HepG2 (cell line): ENCODE measurements around the gene STX7. TPM values are rescaled to one million over a fixed set of nuclear protein-coding genes. Genes with fewer than 3 reads are reported as not detected.

ENCODE experiments used
- ATAC-seq: fragments of 200-7000 bp; cut with Tn5 transposase; 3 replicates; pipeline ENCODE4 v1.9.1; 2020; ENCODE audit warnings: mild to moderate bottlenecking, moderate library complexity
- BruUV-seq: library from RNA; stranded (reverse); fragments of 400-500 nt; replicated peaks from 2 replicates; lab custom pipeline; 2021; lab: Mats Ljungman, UMichigan
- CTCF ChIA-PET: fragments of 300-600 bp; formaldehyde crosslinking; extraction: SDS; loops from one replicate; lab custom pipeline; 2021; ENCODE audit warnings: low total read pairs, inconsistent platforms, low intra/inter-chr PET ratio; lab: Yijun Ruan, JAX
- POLR2A ChIA-PET: fragments of 350-600 bp; sonication (Branson Sonifier 250); formaldehyde crosslinking; loops from one replicate; lab custom pipeline; 2020; ENCODE audit warnings: antibody characterized with exemption, inconsistent platforms; lab: Yijun Ruan, JAX
- DNase-seq: peaks from one replicate; pipeline ENCODE4 v3.0.0-alpha.2; 2015; ENCODE audit warnings: low spot score
- FAIRE-seq: peaks from 3 replicates; lab custom pipeline; 2011; peaks lifted over from hg19 to GRCh38; lab: Jason Lieb, UNC
- H2AFZ ChIP-seq: one replicate; pipeline ENCODE4 v1.6.1; 2011; ENCODE audit warnings: low read length, inconsistent platforms
- H3K27ac ChIP-seq: fragments of 300-600 bp; 3 replicates; pipeline ENCODE4 v1.8.0; 2011; ENCODE audit warnings: mixed run types, mild to moderate bottlenecking, mixed read lengths, low read length, inconsistent platforms; ENCODE audit not compliant: insufficient read depth; ENCODE audit errors: extremely low read length
- H3K27me3 ChIP-seq, 2 experiments: fragments of 200-600 bp in 1 of 2; 2 replicates in 1 of 2; 3 replicates in 1 of 2; pipeline versions ENCODE4 v1.6.0 to v1.8.0; 2011; ENCODE audit warnings: low read length in 2 of 2, mild to moderate bottlenecking in 2 of 2, moderate library complexity in 2 of 2, inconsistent platforms in 1 of 2; ENCODE audit not compliant: insufficient read depth in 2 of 2, control insufficient read depth in 1 of 2
- H3K36me3 ChIP-seq, 2 experiments: fragments of 200-600 bp in 1 of 2; replicated peaks in 1 of 2; 2 replicates in 1 of 2; 3 replicates in 1 of 2; pipeline versions ENCODE4 v1.5.1 to v1.8.0; 2011; ENCODE audit warnings: low read length in 2 of 2, inconsistent platforms in 1 of 2; ENCODE audit not compliant: insufficient read depth in 2 of 2, control insufficient read depth in 1 of 2
- H3K4me1 ChIP-seq: 2 replicates; pipeline ENCODE4 v1.5.1; 2012; ENCODE audit warnings: low read length, inconsistent platforms; ENCODE audit not compliant: insufficient read depth
- H3K4me2 ChIP-seq: 2 replicates; pipeline ENCODE4 v1.6.0; 2011; ENCODE audit warnings: low read depth, low read length, inconsistent platforms
- H3K4me3 ChIP-seq, 3 experiments: fragments of 200-600 bp in 1 of 3; sonication (generic), shearing (Covaris generic) in 1 of 3; replicated peaks in 1 of 3; 2 replicates each; pipeline ENCODE4 v1.5.1; 2011 to 2016; ENCODE audit warnings: low read length in 3 of 3, inconsistent platforms in 2 of 3, low read depth in 2 of 3, mild to moderate bottlenecking in 2 of 3, control low read depth in 1 of 3, mixed read lengths in 1 of 3; ENCODE audit not compliant: insufficient read depth in 1 of 3
- H3K79me2 ChIP-seq: one replicate; pipeline ENCODE4 v1.6.1; 2011; ENCODE audit warnings: low read length, inconsistent platforms; ENCODE audit not compliant: insufficient read depth
- H3K9ac ChIP-seq: 2 replicates; pipeline ENCODE4 v1.6.0; 2011; ENCODE audit warnings: mild to moderate bottlenecking, low read depth, low read length, inconsistent platforms; ENCODE audit not compliant: insufficient read depth
- H3K9me3 ChIP-seq: 2 replicates; pipeline ENCODE4 v1.5.1; 2012; ENCODE audit warnings: mild to moderate bottlenecking, low read length
- H4K20me1 ChIP-seq: 2 replicates; pipeline ENCODE4 v1.6.0; 2011; ENCODE audit warnings: inconsistent platforms, mild to moderate bottlenecking, low read length, moderate library complexity; ENCODE audit not compliant: insufficient read depth
- DNMT1 ChIP-seq: sonication (generic); formaldehyde crosslinking; IDR thresholded peaks from 2 replicates; pipeline ENCODE4 v1.5.1; 2020; ENCODE audit warnings: mild to moderate bottlenecking, missing genetic modification reagents
- ESRRA ChIP-seq: sonication (generic); formaldehyde crosslinking; IDR thresholded peaks from 2 replicates; pipeline ENCODE4 v1.5.1; 2020; ENCODE audit warnings: mild to moderate bottlenecking, low read depth, missing genetic modification reagents
- GABPB1 ChIP-seq: IDR thresholded peaks from 2 replicates; pipeline ENCODE4 v1.6.1; 2016; ENCODE audit warnings: mild to moderate bottlenecking, missing genetic modification reagents, moderate library complexity, missing compliant biosample characterization
- HMG20B ChIP-seq: conservative IDR thresholded peaks from 2 replicates; pipeline ENCODE4 v1.6.1; 2016; ENCODE audit warnings: missing genetic modification reagents, missing compliant biosample characterization
- NFIB ChIP-seq: sonication (generic); formaldehyde crosslinking; IDR thresholded peaks from 2 replicates; pipeline ENCODE4 v1.9.0; 2021; ENCODE audit warnings: missing genetic modification reagents, mild to moderate bottlenecking, borderline replicate concordance
- PRDM10 ChIP-seq: sonication (generic); formaldehyde crosslinking; IDR thresholded peaks from 2 replicates; pipeline ENCODE4 v1.4.0; 2020; ENCODE audit warnings: low read depth, missing genetic modification reagents
- SIX4 ChIP-seq: sonication (generic); formaldehyde crosslinking; IDR thresholded peaks from 2 replicates; pipeline ENCODE4 v1.4.0; 2020; ENCODE audit warnings: missing genetic modification reagents
- THYN1 ChIP-seq: sonication (generic); formaldehyde crosslinking; IDR thresholded peaks from 2 replicates; pipeline ENCODE4 v1.8.1; 2023; ENCODE audit warnings: low read depth, mild to moderate bottlenecking, moderate library complexity, missing genetic modification reagents, borderline replicate concordance
- ZNF251 ChIP-seq: sonication (generic); formaldehyde crosslinking; IDR thresholded peaks from 2 replicates; pipeline ENCODE4 v1.9.0; 2021; ENCODE audit warnings: mild to moderate bottlenecking, missing genetic modification reagents
- ZNF709 ChIP-seq: sonication (generic); formaldehyde crosslinking; IDR thresholded peaks from 2 replicates; pipeline ENCODE4 v1.5.0; 2020; ENCODE audit warnings: mild to moderate bottlenecking, missing genetic modification reagents
- ZNF724P ChIP-seq: sonication (generic); formaldehyde crosslinking; IDR thresholded peaks from 2 replicates; pipeline ENCODE4 v1.8.0; 2022; ENCODE audit warnings: missing genetic modification reagents, borderline replicate concordance
- ZNF775 ChIP-seq: sonication (generic); formaldehyde crosslinking; IDR thresholded peaks from 2 replicates; pipeline ENCODE4 v1.4.0; 2020; ENCODE audit warnings: missing genetic modification reagents, mild to moderate bottlenecking, moderate library complexity, borderline replicate concordance
- WGBS: methylation state at CpG from one replicate; pipeline ENCODE4 v1.1.6; 2017; ENCODE audit warnings: low lambda C conversion rate; 5-methylcytosine and 5-hydroxymethylcytosine counted together
- in situ Hi-C: cut with HindIII; loops from 2 replicates; pipeline ENCODE4 v1.10.0; 2017; ENCODE audit warnings: low pct_unique_long_range_greater_than_20kb; ENCODE audit not compliant: extremely low pct_ligation_motif_present
- intact Hi-C: fragments of 100-400 bp; cut with micrococcal nuclease; formaldehyde crosslinking; loops from one replicate; pipeline ENCODE4 v1.10.0; 2022; ENCODE audit not compliant: unreplicated experiment
- polyA plus RNA-seq, 8 experiments: library from polyadenylated mRNA; depleted of rRNA in 3 of 8; stranded (reverse) in 7 of 8; unstranded in 1 of 8; fragments of >200 nt; fragmentation: Illumina TruSeq in 4 of 8; extraction: Trizol in 4 of 8; gene quantifications; 2 replicates each; pipeline versions ENCODE4 v1.2.1 to v1.2.3, GENCODE V29; 2011 to 2016; ENCODE audit warnings: low read depth in 4 of 8, missing spikeins in 1 of 8, mixed read lengths in 1 of 8; ENCODE audit not compliant: insufficient read depth in 1 of 8
- total RNA-seq, 5 experiments: library from RNA; depleted of rRNA; stranded (reverse); fragments of >200 nt; fragmentation: Illumina TruSeq; extraction: Trizol; gene quantifications; 2 replicates each; pipeline ENCODE4 v1.2.3, GENCODE V29; 2016; ENCODE audit warnings: low read depth in 1 of 5
- TF ChIP-seq, protein P1 (sequence below): sonication (generic); formaldehyde crosslinking; conservative IDR thresholded peaks from 2 replicates; pipeline ENCODE4 v1.8.0; 2022; ENCODE audit warnings: mild to moderate bottlenecking, moderate library complexity, missing genetic modification reagents

STX7 gene
- total and polyA plus RNA-seq, 2 of the 13 experiments (the other 11 are each of a cell fraction or from before 2014, with no cell fraction given), result 28.0 to 34.7 TPM

- peaks cover 22% of the 10 kb centered on the region for H3K9me3 ChIP-seq
- no peaks in the 10 kb centered on the region for H4K20me1 ChIP-seq
- no peak for ATAC-seq
- H3K27ac ChIP-seq, result no peak overlapping the region
- H3K4me3 ChIP-seq, result no peak overlapping the region
- ChIA-PET POLR2A (no interaction called here), CTCF (no interaction called here)
- no peak for DNase-seq
- 59% methylated on average over 3 of the region's 3 CpGs for WGBS
- H3K9ac ChIP-seq, result no peak overlapping the region
- H3K36me3 ChIP-seq, result no peaks in the 10 kb centered on the region
- no peak overlapping the region for H3K4me2 ChIP-seq
- in situ Hi-C loops, result no loop called here
- no peaks in the 10 kb centered on the region for H3K27me3 ChIP-seq
- no peak for FAIRE-seq
- H3K4me1 ChIP-seq, result no peaks in the 10 kb centered on the region
- no TSS peak for BruUV-seq
- intact Hi-C loops, result no loop called here
- H3K79me2 ChIP-seq, result no peaks in the 10 kb centered on the region
- H2AFZ ChIP-seq, result no peak overlapping the region
- TF ChIP-seq HMG20B (CRISPR knock-in tag), result no peak
- TF ChIP-seq DNMT1 (CRISPR knock-in tag), result no peak
- no peak for TF ChIP-seq PRDM10 (CRISPR knock-in tag)
- TF ChIP-seq NFIB (CRISPR knock-in tag), result no peak
- TF ChIP-seq ZNF775, result no peak
- no peak for TF ChIP-seq GABPB1 (CRISPR knock-in tag)
- TF ChIP-seq, protein P1, sequence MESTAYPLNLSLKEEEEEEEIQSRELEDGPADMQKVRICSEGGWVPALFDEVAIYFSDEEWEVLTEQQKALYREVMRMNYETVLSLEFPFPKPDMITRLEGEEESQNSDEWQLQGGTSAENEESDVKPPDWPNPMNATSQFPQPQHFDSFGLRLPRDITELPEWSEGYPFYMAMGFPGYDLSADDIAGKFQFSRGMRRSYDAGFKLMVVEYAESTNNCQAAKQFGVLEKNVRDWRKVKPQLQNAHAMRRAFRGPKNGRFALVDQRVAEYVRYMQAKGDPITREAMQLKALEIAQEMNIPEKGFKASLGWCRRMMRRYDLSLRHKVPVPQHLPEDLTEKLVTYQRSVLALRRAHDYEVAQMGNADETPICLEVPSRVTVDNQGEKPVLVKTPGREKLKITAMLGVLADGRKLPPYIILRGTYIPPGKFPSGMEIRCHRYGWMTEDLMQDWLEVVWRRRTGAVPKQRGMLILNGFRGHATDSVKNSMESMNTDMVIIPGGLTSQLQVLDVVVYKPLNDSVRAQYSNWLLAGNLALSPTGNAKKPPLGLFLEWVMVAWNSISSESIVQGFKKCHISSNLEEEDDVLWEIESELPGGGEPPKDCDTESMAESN (CRISPR knock-in tag), result no peak
- no peak for TF ChIP-seq THYN1 (CRISPR knock-in tag)
- TF ChIP-seq ZNF709, result no peak
- TF ChIP-seq ESRRA, result no peak
- no peak for TF ChIP-seq ZNF724P (CRISPR knock-in tag)
- TF ChIP-seq SIX4 (CRISPR knock-in tag), result no peak
- no peak for TF ChIP-seq ZNF251
Measured at GRCh38 chr6:132445201-132445951, 67.5 kb downstream of the STX7 start.
